H1 (cell line): ENCODE measurements around the gene MAB21L3. TPM values are rescaled to one million over a fixed set of nuclear protein-coding genes. Genes with fewer than 3 reads are reported as not detected.

Experiments used
- CTCF ChIA-PET: fragments of 300-600 bp; sonication (Branson Sonifier 250); formaldehyde crosslinking; loops from one replicate; lab custom pipeline; 2021; ENCODE audit not compliant: partially characterized antibody; lab: Charles Lee
- POLR2A ChIA-PET: fragments of 300-600 bp; sonication (Branson Sonifier 250); formaldehyde crosslinking; loops from one replicate; lab custom pipeline; 2021; ENCODE audit warnings: inconsistent platforms; ENCODE audit not compliant: partially characterized antibody; lab: Charles Lee
- DNase-seq, 2 experiments: peaks; one replicate each; pipeline versions ENCODE4 v3.0.0 to v3.0.0-alpha.2; 2010 to 2022; ENCODE audit warnings: low spot score in 2 of 2, low read depth in 1 of 2, mixed read lengths in 1 of 2
- FAIRE-seq: peaks from 2 replicates; lab custom pipeline; 2011; peaks lifted over from hg19 to GRCh38; lab: Jason Lieb, UNC
- H2AFZ ChIP-seq: 2 replicates; pipeline ENCODE4 v1.8.1; 2012; ENCODE audit warnings: low read length, inconsistent platforms
- H2AK5ac ChIP-seq: 2 replicates; pipeline ENCODE4 v1.6.1; 2013; ENCODE audit warnings: low read depth, low read length
- H2BK120ac ChIP-seq: replicated peaks from 2 replicates; pipeline ENCODE3; 2013; ENCODE audit warnings: low read depth, low read length, inconsistent platforms
- H2BK12ac ChIP-seq: 2 replicates; pipeline ENCODE4 v1.6.1; 2013; ENCODE audit warnings: low read depth, low read length
- H2BK15ac ChIP-seq: 2 replicates; pipeline ENCODE4 v1.6.1; 2013; ENCODE audit warnings: low read length
- H2BK20ac ChIP-seq: 2 replicates; pipeline ENCODE4 v1.6.1; 2013; ENCODE audit warnings: low read length
- H2BK5ac ChIP-seq: 2 replicates; pipeline ENCODE4 v1.6.1; 2013; ENCODE audit warnings: low read depth, low read length
- H3K14ac ChIP-seq: 2 replicates; pipeline ENCODE4 v1.6.1; 2013; ENCODE audit warnings: inconsistent platforms; ENCODE audit not compliant: insufficient read length
- H3K18ac ChIP-seq: 2 replicates; pipeline ENCODE4 v1.6.1; 2013; ENCODE audit warnings: low read length; ENCODE audit errors: extremely low read depth
- H3K23ac ChIP-seq: 2 replicates; pipeline ENCODE4 v1.6.1; 2013; ENCODE audit warnings: inconsistent platforms; ENCODE audit not compliant: insufficient read length
- H3K23me2 ChIP-seq: 2 replicates; pipeline ENCODE4 v1.6.1; 2013; ENCODE audit warnings: low read depth, low read length
- H3K27ac ChIP-seq: 2 replicates; pipeline ENCODE4 v1.6.1; 2011; ENCODE audit warnings: low read depth, low read length, inconsistent platforms
- H3K27me3 ChIP-seq, 4 experiments: replicated peaks in 1 of 4; 1 replicate in 1 of 4; 2 replicates in 3 of 4; pipeline versions ENCODE4 v1.6.1 to v1.8.1; 2011 to 2013; ENCODE audit warnings: low read length in 3 of 4, mild to moderate bottlenecking in 3 of 4, inconsistent platforms in 2 of 4, mixed read lengths in 2 of 4, moderate library complexity in 1 of 4; ENCODE audit not compliant: control insufficient read depth in 3 of 4, insufficient read depth in 3 of 4; ENCODE audit errors: extremely low read depth in 1 of 4
- H3K36me3 ChIP-seq, 4 experiments: 2 replicates each; pipeline versions ENCODE4 v1.6.1 to v1.8.1; 2011 to 2013; ENCODE audit warnings: mild to moderate bottlenecking in 4 of 4, low read length in 3 of 4, moderate library complexity in 2 of 4, control low read depth in 1 of 4, inconsistent platforms in 1 of 4; ENCODE audit not compliant: insufficient read depth in 4 of 4, control insufficient read depth in 2 of 4
- H3K4ac ChIP-seq: replicated peaks from 2 replicates; pipeline ENCODE3; 2013; ENCODE audit warnings: low read length, low read depth, mixed read lengths, inconsistent platforms; ENCODE audit not compliant: insufficient read length
- H3K4me1 ChIP-seq, 4 experiments: replicated peaks in 1 of 4; 1 replicate in 1 of 4; 2 replicates in 3 of 4; pipeline versions ENCODE4 v1.6.1 to v1.8.1; 2011 to 2013; ENCODE audit warnings: low read length in 3 of 4, inconsistent platforms in 2 of 4, mixed read lengths in 1 of 4; ENCODE audit not compliant: insufficient read depth in 4 of 4, control insufficient read depth in 3 of 4
- H3K4me2 ChIP-seq, 2 experiments: 2 replicates each; pipeline versions ENCODE4 v1.6.1 to v1.8.1; 2011 to 2013; ENCODE audit warnings: low read depth in 2 of 2, low read length in 2 of 2, control low read depth in 1 of 2, inconsistent platforms in 1 of 2, mild to moderate bottlenecking in 1 of 2; ENCODE audit not compliant: insufficient read depth in 1 of 2
- H3K4me3 ChIP-seq, 4 experiments: fragments of 200-600, 300-600 bp in 1 of 4; sonication (generic), shearing (Covaris generic), sonication (Bioruptor Twin) in 1 of 4; 2 replicates each; pipeline versions ENCODE4 v1.5.1 to v1.8.1; 2011 to 2016; ENCODE audit warnings: low read length in 4 of 4, low read depth in 3 of 4, control low read depth in 2 of 4, inconsistent platforms in 2 of 4, mild to moderate bottlenecking in 2 of 4, mixed read lengths in 1 of 4, moderate library complexity in 1 of 4; ENCODE audit not compliant: insufficient read depth in 2 of 4; ENCODE audit errors: extremely low read depth in 1 of 4
- H3K56ac ChIP-seq: replicated peaks from 2 replicates; pipeline ENCODE3; 2013; ENCODE audit warnings: low read depth, mild to moderate bottlenecking, mixed read lengths, low read length, inconsistent platforms; ENCODE audit not compliant: insufficient read length
- H3K79me1 ChIP-seq: 2 replicates; pipeline ENCODE4 v1.6.1; 2013; ENCODE audit warnings: low read depth, low read length, control low read depth
- H3K79me2 ChIP-seq, 2 experiments: 2 replicates each; pipeline versions ENCODE4 v1.6.1 to v1.8.1; 2012 to 2013; ENCODE audit warnings: low read length in 2 of 2, mild to moderate bottlenecking in 2 of 2, inconsistent platforms in 1 of 2; ENCODE audit not compliant: insufficient read depth in 2 of 2, control insufficient read depth in 1 of 2
- H3K9ac ChIP-seq, 4 experiments: replicated peaks in 1 of 4; 1 replicate in 1 of 4; 2 replicates in 3 of 4; pipeline versions ENCODE4 v1.6.1 to v1.8.1; 2011 to 2013; ENCODE audit warnings: low read depth in 3 of 4, low read length in 3 of 4, control low read depth in 2 of 4, mild to moderate bottlenecking in 2 of 4, moderate library complexity in 2 of 4, inconsistent platforms in 1 of 4; ENCODE audit errors: extremely low read depth in 1 of 4
- H3K9me3 ChIP-seq, 2 experiments: 2 replicates each; pipeline versions ENCODE4 v1.6.1 to v1.8.1; 2012 to 2013; ENCODE audit warnings: mild to moderate bottlenecking in 2 of 2, moderate library complexity in 2 of 2, control low read depth in 1 of 2, inconsistent platforms in 1 of 2, low read depth in 1 of 2, low read length in 1 of 2, mixed read lengths in 1 of 2; ENCODE audit not compliant: insufficient read depth in 2 of 2
- H4K20me1 ChIP-seq, 2 experiments: replicated peaks in 1 of 2; 2 replicates each; pipeline versions ENCODE3 to v1.8.1; 2011 to 2013; ENCODE audit warnings: inconsistent platforms in 2 of 2, low read length in 2 of 2, mild to moderate bottlenecking in 1 of 2; ENCODE audit not compliant: insufficient read depth in 2 of 2, control insufficient read depth in 1 of 2
- H4K5ac ChIP-seq: 2 replicates; pipeline ENCODE4 v1.6.1; 2013; ENCODE audit warnings: low read length, low read depth, mixed read lengths, inconsistent platforms; ENCODE audit not compliant: insufficient read length
- H4K8ac ChIP-seq: 2 replicates; pipeline ENCODE4 v1.8.0; 2013; ENCODE audit warnings: mild to moderate bottlenecking, moderate library complexity, low read length, inconsistent platforms; ENCODE audit not compliant: insufficient read depth; ENCODE audit errors: extremely low read depth
- H4K91ac ChIP-seq: replicated peaks from 2 replicates; pipeline ENCODE3; 2013; ENCODE audit warnings: low read length, mixed read lengths, inconsistent platforms; ENCODE audit not compliant: insufficient read length
- WGBS, 2 experiments: shearing (Covaris generic) in 1 of 2; methylation state at CpG; one replicate each; pipeline versions ENCODE4 v1.1.6 to v1.1.7; 2013 to 2015; ENCODE audit warnings: low lambda C conversion rate in 2 of 2, mixed read lengths in 2 of 2, inconsistent platforms in 1 of 2, low coverage in 1 of 2, missing lambda C conversion rate in 1 of 2; ENCODE audit not compliant: insufficient replicate concordance in 2 of 2, insufficient coverage in 1 of 2, insufficient read length in 1 of 2; ENCODE audit errors: extremely low coverage in 1 of 2, missing lambda C conversion rate in 1 of 2; 5-methylcytosine and 5-hydroxymethylcytosine counted together
- polyA plus RNA-seq, 7 experiments: library from polyadenylated mRNA; depleted of rRNA in 3 of 7; stranded (reverse) in 5 of 7; unstranded in 2 of 7; fragments of >200 nt in 5 of 7; fragments of 200-250 nt in 2 of 7; gene quantifications; 1 replicate in 5 of 7; 2 replicates in 1 of 7; 4 replicates in 1 of 7; pipeline versions ENCODE4 v1.2.1 to v1.2.3, GENCODE V29; 2011 to 2013; ENCODE audit warnings: missing spikeins in 2 of 7, mixed read lengths in 2 of 7
- total RNA-seq: library from RNA; stranded (reverse); fragmentation: NEBNext Ultra II Directional; extraction: Animal tissue kit (Norgen Biotek cat#: 25700); gene quantifications from 2 replicates; pipeline ENCODE4 v1.2.1, GENCODE V29; 2021

MAB21L3 gene
- total and polyA plus RNA-seq, 2 of the 8 experiments (the other 6 are each of a cell fraction or from before 2014, with no cell fraction given): not detected

- H3K23ac ChIP-seq: no peak overlapping the region
- H4K91ac ChIP-seq: no peak overlapping the region
- no peaks in the 10 kb centered on the region for H3K4me1 ChIP-seq
- no peak overlapping the region for H3K18ac ChIP-seq
- CTCF ChIA-PET: interaction anchor here (1.4 to 7.9 kb wide), 2 partner anchors 10 to 12 kb away, joined by 4 to 36 read pairs; no protein-coding TSS in a partner anchor
- H3K79me2 ChIP-seq: no peaks in the 10 kb centered on the region
- no peaks in the 10 kb centered on the region; the same call in 1 of the 2 replicates for H3K23me2 ChIP-seq
- H3K14ac ChIP-seq: no peak overlapping the region
- no peak overlapping the region for H2BK12ac ChIP-seq
- no peak overlapping the region for H3K4me3 ChIP-seq
- H4K20me1 ChIP-seq: no peaks in the 10 kb centered on the region
- H3K9me3 ChIP-seq: no peaks in the 10 kb centered on the region
- WGBS, 2 experiments: 93% methylated on average over 13 of the region's 13 CpGs; no CpG with 5 or more reads in 1 of the 2 experiments
- no peak overlapping the region for H3K9ac ChIP-seq
- no peaks in the 10 kb centered on the region for H3K36me3 ChIP-seq
- no peaks in the 10 kb centered on the region; a peak in 1 of 7 replicates for H3K27me3 ChIP-seq
- H4K8ac ChIP-seq: no peak overlapping the region
- no peak overlapping the region for H2AK5ac ChIP-seq
- H4K5ac ChIP-seq: no peak overlapping the region
- no peak overlapping the region for H3K27ac ChIP-seq
- H3K79me1 ChIP-seq: no peaks in the 10 kb centered on the region
- DNase-seq: no peak
- no peak overlapping the region for H2BK120ac ChIP-seq
- H3K4ac ChIP-seq: no peak overlapping the region
- H2BK15ac ChIP-seq: no peak overlapping the region
- no peak overlapping the region for H2AFZ ChIP-seq
- no peak overlapping the region for H2BK20ac ChIP-seq
- no peak overlapping the region for H3K56ac ChIP-seq
- H2BK5ac ChIP-seq: no peak overlapping the region
- H3K4me2 ChIP-seq: no peak overlapping the region
- no peak for FAIRE-seq
- POLR2A ChIA-PET: no interaction called here
These were observed 16.1 kb downstream of the MAB21L3 start for GRCh38 chr1:116127123-116127847.
